Measurements from ENCODE around the gene LRRFIP2. TPM values are rescaled to one million over a fixed set of nuclear protein-coding genes. Genes with fewer than 3 reads are reported as not detected.
"Not testable (repeated sequence)": the region's sequence is repeated elsewhere in the genome, so short reads cannot be mapped to it uniquely, and the experiment has no call there.

Gene LRRFIP2
- total and polyA plus RNA-seq, 4 donors, result 44.5 to 96.9 (median 57.0) TPM

- Histone ChIP-seq H3K9me3 (ENCODE audit: control insufficient read depth, low read length) (no peaks in the 10 kb centered on the region), H3K4me1 (ENCODE audit: control insufficient read depth in 1 of 2, insufficient read depth in 2 of 2, low read length in 2 of 2) (no peaks in the 10 kb centered on the region), H3K27ac (ENCODE audit: low read depth in 1 of 2, low read length in 2 of 2) (no peak overlapping the region), H3K4me3 (ENCODE audit: low read length in 2 of 2) (no peak overlapping the region), H3K27me3 (ENCODE audit: control insufficient read depth in 1 of 2, insufficient read depth in 2 of 2, low read length in 1 of 2) (no peaks in the 10 kb centered on the region), H3K36me3 (ENCODE audit: control insufficient read depth in 1 of 2, insufficient read depth in 2 of 2, low read length in 1 of 2) (no peaks in the 10 kb centered on the region)
- WGBS, 2 donors, result 66% methylated on average over 1 of the region's 1 CpG
- DNase-seq (no peak), ATAC-seq (ENCODE audit: low FRiP score) (no peak)
- intact Hi-C loops (cut with DNase I), result no loop called here
These were observed 48.9 kb downstream of the LRRFIP2 start for GRCh38 chr3:37125195-37126073.

DNA sequence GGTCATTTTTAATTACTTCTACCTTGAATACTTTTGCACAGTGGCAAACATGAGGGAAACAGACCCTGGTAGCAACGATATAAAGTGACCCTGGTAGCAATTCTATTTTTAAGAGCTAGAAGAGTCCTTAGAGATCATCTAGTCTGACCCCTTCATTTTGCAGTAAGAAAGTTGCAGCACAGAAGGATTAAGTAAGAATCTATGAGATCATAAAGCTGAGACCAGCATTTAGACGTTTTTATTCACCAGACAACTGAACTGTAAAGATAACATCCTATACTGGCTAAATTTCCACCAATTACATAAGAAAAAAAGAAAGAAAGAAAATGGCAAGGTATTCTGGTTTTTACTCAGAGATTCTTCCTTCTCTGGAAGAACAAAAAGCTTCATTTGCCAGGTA lies 49.9 kb downstream of the LRRFIP2 start:
- Histone ChIP-seq H3K36me3 (ENCODE audit: control insufficient read depth in 1 of 2, insufficient read depth in 2 of 2, low read length in 1 of 2) (no peaks in the 10 kb centered on the region), H3K27ac (ENCODE audit: low read depth in 1 of 2, low read length in 2 of 2) (no peak overlapping the region), H3K4me3 (ENCODE audit: low read length in 2 of 2) (no peak overlapping the region), H3K4me1 (ENCODE audit: control insufficient read depth in 1 of 2, insufficient read depth in 2 of 2, low read length in 2 of 2) (no peaks in the 10 kb centered on the region), H3K9me3 (ENCODE audit: control insufficient read depth, low read length) (no peaks in the 10 kb centered on the region), H3K27me3 (ENCODE audit: control insufficient read depth in 1 of 2, insufficient read depth in 2 of 2, low read length in 1 of 2) (no peaks in the 10 kb centered on the region)
- 14 to 15% methylated on average over 2 of the region's 2 CpGs for WGBS, 2 donors
- intact Hi-C loops (cut with DNase I), result no loop called here
- ATAC-seq (ENCODE audit: low FRiP score) (no peak), DNase-seq (no peak)

GRCh38 chr3:37123292-37123691 lies 51.1 kb downstream of the LRRFIP2 start:
- intact Hi-C loops (cut with DNase I), result no loop called here
- no peaks in the 10 kb centered on the region for H3K9me3 ChIP-seq (ENCODE audit: control insufficient read depth, low read length)
- no peaks in the 10 kb centered on the region for H3K27me3 ChIP-seq (ENCODE audit: control insufficient read depth in 1 of 2, insufficient read depth in 2 of 2, low read length in 1 of 2)
- H3K4me1 ChIP-seq (ENCODE audit: control insufficient read depth in 1 of 2, insufficient read depth in 2 of 2, low read length in 2 of 2), result no peaks in the 10 kb centered on the region
- H3K27ac ChIP-seq (ENCODE audit: low read depth in 1 of 2, low read length in 2 of 2), result no peak overlapping the region
- H3K36me3 ChIP-seq (ENCODE audit: control insufficient read depth in 1 of 2, insufficient read depth in 2 of 2, low read length in 1 of 2), result no peaks in the 10 kb centered on the region
- peak in 1 of 2 donors; percentile 23 for DNase-seq
- no peak for ATAC-seq (ENCODE audit: low FRiP score)
- WGBS, 2 donors, result 90 to 93% methylated on average over 7 of the region's 7 CpGs
- no peak overlapping the region for H3K4me3 ChIP-seq (ENCODE audit: low read length in 2 of 2)

- H3K36me3 ChIP-seq (ENCODE audit: control insufficient read depth in 1 of 2, insufficient read depth in 2 of 2, low read length in 1 of 2); H3K4me1 ChIP-seq (ENCODE audit: control insufficient read depth in 1 of 2, insufficient read depth in 2 of 2, low read length in 2 of 2); intact Hi-C loops (cut with DNase I); DNase-seq; H3K9me3 ChIP-seq (ENCODE audit: control insufficient read depth, low read length); H3K4me3 ChIP-seq (ENCODE audit: low read length in 2 of 2); ATAC-seq (ENCODE audit: low FRiP score); H3K27me3 ChIP-seq (ENCODE audit: control insufficient read depth in 1 of 2, insufficient read depth in 2 of 2, low read length in 1 of 2); H3K27ac ChIP-seq (ENCODE audit: low read depth in 1 of 2, low read length in 2 of 2): not testable (repeated sequence)
- WGBS, 2 donors, result 96 to 97% methylated on average over 6 of the region's 6 CpGs
These were observed 52.3 kb downstream of the LRRFIP2 start for GRCh38 chr3:37122069-37122468.

DNA sequence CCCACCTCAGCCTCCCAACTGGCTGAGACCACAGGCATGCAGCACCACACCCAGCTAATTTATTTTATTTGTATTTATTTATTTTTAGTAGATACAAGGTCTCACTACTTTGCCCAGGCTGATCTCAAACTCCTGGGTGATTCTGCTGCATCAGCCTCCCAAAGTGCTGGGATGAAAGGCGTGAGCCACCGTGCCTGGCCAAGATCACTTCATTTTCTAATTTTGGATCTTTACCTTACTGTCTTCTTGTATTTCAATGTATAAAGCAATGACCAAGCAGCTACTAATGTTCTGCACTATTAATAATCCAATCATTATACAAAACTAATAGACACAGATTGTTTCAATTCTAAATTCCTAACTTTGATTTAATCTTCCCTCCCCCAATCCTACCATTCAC lies 56.2 kb downstream of the LRRFIP2 start:
- intact Hi-C loops (cut with DNase I), result no loop called here
- no peak for ATAC-seq (ENCODE audit: low FRiP score)
- 87 to 88% methylated on average over 2 of the region's 2 CpGs for WGBS, 2 donors
- peaks cover 2 to 6% of the 10 kb centered on the region in 2 donors for H3K4me1 ChIP-seq (ENCODE audit: control insufficient read depth in 1 of 2, insufficient read depth in 2 of 2, low read length in 2 of 2)
- H3K27me3 ChIP-seq (ENCODE audit: control insufficient read depth in 1 of 2, insufficient read depth in 2 of 2, low read length in 1 of 2), result no peaks in the 10 kb centered on the region
- H3K4me3 ChIP-seq (ENCODE audit: low read length in 2 of 2), result no peak overlapping the region
- no peaks in the 10 kb centered on the region for H3K36me3 ChIP-seq (ENCODE audit: control insufficient read depth in 1 of 2, insufficient read depth in 2 of 2, low read length in 1 of 2)
- H3K9me3 ChIP-seq (ENCODE audit: control insufficient read depth, low read length), result no peaks in the 10 kb centered on the region
- H3K27ac ChIP-seq (ENCODE audit: low read depth in 1 of 2, low read length in 2 of 2), result no peak overlapping the region
- DNase-seq, result no peak

DNA sequence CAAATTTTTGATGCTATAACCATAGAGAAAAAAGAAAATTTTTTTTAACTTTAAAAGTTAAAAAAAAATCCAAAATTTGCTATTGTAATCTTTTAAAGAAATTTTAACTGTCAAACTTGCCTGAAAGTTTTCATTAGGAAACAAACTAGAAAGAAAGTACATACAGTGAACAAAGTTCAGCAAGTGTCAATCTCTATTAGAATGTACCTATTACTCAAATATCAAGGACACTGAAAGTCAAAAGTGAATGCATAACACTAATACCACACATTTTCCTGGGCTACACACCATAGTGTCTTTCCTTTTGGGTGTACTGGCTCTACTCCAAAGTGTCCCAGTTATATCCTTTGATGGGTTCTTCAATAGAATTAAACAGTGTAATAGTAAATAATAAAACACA lies 56.8 kb downstream of the LRRFIP2 start:
- Histone ChIP-seq H3K27me3 (ENCODE audit: control insufficient read depth in 1 of 2, insufficient read depth in 2 of 2, low read length in 1 of 2) (no peaks in the 10 kb centered on the region), H3K9me3 (ENCODE audit: control insufficient read depth, low read length) (no peaks in the 10 kb centered on the region), H3K27ac (ENCODE audit: low read depth in 1 of 2, low read length in 2 of 2) (no peak overlapping the region), H3K4me1 (ENCODE audit: control insufficient read depth in 1 of 2, insufficient read depth in 2 of 2, low read length in 2 of 2) (peaks cover 2 to 6% of the 10 kb centered on the region in 2 donors), H3K4me3 (ENCODE audit: low read length in 2 of 2) (no peak overlapping the region), H3K36me3 (ENCODE audit: control insufficient read depth in 1 of 2, insufficient read depth in 2 of 2, low read length in 1 of 2) (no peaks in the 10 kb centered on the region)
- intact Hi-C loops (cut with DNase I), result no loop called here
- ATAC-seq (ENCODE audit: low FRiP score), result no peak
- DNase-seq, result no peak

GRCh38 chr3:37116998-37117397 lies 57.4 kb downstream of the LRRFIP2 start:
- H3K36me3 ChIP-seq (ENCODE audit: control insufficient read depth in 1 of 2, insufficient read depth in 2 of 2, low read length in 1 of 2), result no peaks in the 10 kb centered on the region
- H3K27me3 ChIP-seq (ENCODE audit: control insufficient read depth in 1 of 2, insufficient read depth in 2 of 2, low read length in 1 of 2), result no peaks in the 10 kb centered on the region
- intact Hi-C loops (cut with DNase I), result no loop called here
- ATAC-seq (ENCODE audit: low FRiP score) (no peak), DNase-seq (no peak)
- WGBS, 2 donors, result 98 to 100% methylated on average over 1 of the region's 1 CpG
- no peak overlapping the region for H3K4me3 ChIP-seq (ENCODE audit: low read length in 2 of 2)
- no peak overlapping the region for H3K27ac ChIP-seq (ENCODE audit: low read depth in 1 of 2, low read length in 2 of 2)
- H3K4me1 ChIP-seq (ENCODE audit: control insufficient read depth in 1 of 2, insufficient read depth in 2 of 2, low read length in 2 of 2), result peaks cover 3 to 6% of the 10 kb centered on the region in 2 donors
- H3K9me3 ChIP-seq (ENCODE audit: control insufficient read depth, low read length), result no peaks in the 10 kb centered on the region

GRCh38 chr3:37115446-37115845 lies 58.9 kb downstream of the LRRFIP2 start:
- Histone ChIP-seq H3K27me3 (ENCODE audit: control insufficient read depth in 1 of 2, insufficient read depth in 2 of 2, low read length in 1 of 2) (no peaks in the 10 kb centered on the region), H3K4me3 (ENCODE audit: low read length in 2 of 2) (no peak overlapping the region), H3K9me3 (ENCODE audit: control insufficient read depth, low read length) (no peaks in the 10 kb centered on the region), H3K27ac (ENCODE audit: low read depth in 1 of 2, low read length in 2 of 2) (no peak overlapping the region), H3K36me3 (ENCODE audit: control insufficient read depth in 1 of 2, insufficient read depth in 2 of 2, low read length in 1 of 2) (no peaks in the 10 kb centered on the region), H3K4me1 (ENCODE audit: control insufficient read depth in 1 of 2, insufficient read depth in 2 of 2, low read length in 2 of 2) (peaks cover 5 to 6% of the 10 kb centered on the region in 2 donors)
- no peak for DNase-seq
- intact Hi-C loops (cut with DNase I), result no loop called here
- WGBS, 2 donors, result 62 to 91% methylated on average over 2 of the region's 2 CpGs
- ATAC-seq (ENCODE audit: low FRiP score), result no peak
